ENCODE measurements around the gene MKKS. TPM values are rescaled to one million over a fixed set of nuclear protein-coding genes. Genes with fewer than 3 reads are reported as not detected.

MKKS gene
- total RNA-seq, 1 experiment from 2014 or later: 19.9 TPM

DNA sequence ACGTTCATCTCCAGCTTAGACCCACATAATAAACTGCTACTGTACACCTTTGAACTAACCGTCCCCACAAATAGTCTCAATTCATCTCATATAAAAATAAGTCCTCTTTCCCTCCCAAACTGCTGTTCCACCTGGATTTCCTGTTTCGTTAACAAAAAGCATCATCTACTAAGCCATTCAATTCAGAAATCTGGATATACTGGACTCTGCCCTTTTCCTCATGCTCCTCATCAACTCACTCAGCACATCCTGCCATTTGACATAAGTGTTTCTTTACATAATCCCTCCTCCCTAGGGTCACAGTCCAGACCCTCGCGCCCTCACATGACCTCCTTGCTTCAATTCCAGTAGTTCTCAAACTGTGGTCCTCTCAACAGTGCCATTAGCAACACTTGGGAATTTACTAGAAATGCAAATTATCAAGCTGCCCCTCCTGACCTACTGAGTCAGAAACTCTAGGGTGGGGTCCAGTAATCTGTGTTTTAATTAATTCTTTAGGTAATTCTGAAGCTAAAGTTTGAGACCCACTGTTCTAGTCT is 4.5 kb downstream of the MKKS start:
- BruUV-seq (replicated peaks): no TSS peak
- ATAC-seq (no peak), DNase-seq (ENCODE audit: low read depth, low spot score) (no peak)
- H3K4me1 ChIP-seq (ENCODE audit: control insufficient read depth in 1 of 2, insufficient read depth in 2 of 2, low read length in 2 of 2): peaks cover 3 to 25% of the 10 kb centered on the region in 2 experiments; a peak in 3 of 4 replicates
- intact Hi-C loops (cut with micrococcal nuclease): loop anchor here (5.0 kb wide), 1 partner anchor 337 kb away; no protein-coding TSS in a partner anchor
- no peak overlapping the region for H3K4me3 ChIP-seq (replicated peaks in 1 of 2; ENCODE audit: low read depth in 1 of 2, low read length in 2 of 2)
- RAD21 ChIA-PET (ENCODE audit: low non-redundant PET in 1 of 2, low total read pairs in 2 of 2, uncharacterized antibody in 2 of 2, unreplicated experiment in 2 of 2): no interaction called here
- H2AFZ ChIP-seq (ENCODE audit: low read depth, low read length, poor library complexity, severe bottlenecking): no peak overlapping the region
- H4K20me1 ChIP-seq (ENCODE audit: insufficient read depth): no peaks in the 10 kb centered on the region
- H3K27me3 ChIP-seq (ENCODE audit: insufficient read depth, low read length): no peaks in the 10 kb centered on the region
- CTCF ChIA-PET: interaction anchor here (1.4 kb wide), 1 partner anchor 107 kb away, joined by 3 read pairs; no protein-coding TSS in a partner anchor
- TF ChIP-seq ZFX (IDR thresholded peaks at IDR 0.05) (no peak), CBX3 (IDR thresholded peaks at IDR 0.05; ENCODE audit: low read depth) (no peak), EGR1 (IDR thresholded peaks at IDR 0.05; ENCODE audit: low read depth) (no peak), RAD21 (IDR thresholded peaks at IDR 0.05; ENCODE audit: low read depth) (no peak), YY1 (IDR thresholded peaks at IDR 0.05; ENCODE audit: extremely low read depth, insufficient replicate concordance, low read depth, low read length) (no peak), ELF1 (IDR thresholded peaks at IDR 0.05; ENCODE audit: borderline replicate concordance, low read depth) (no peak), POLR2A (IDR thresholded peaks at IDR 0.05; ENCODE audit: borderline replicate concordance, extremely low read depth, insufficient read depth, insufficient read length) (no peak), CTCF (IDR thresholded peaks at IDR 0.05 in 2 of 3, conservative IDR thresholded peaks at IDR 0.05 in 1 of 3; ENCODE audit: borderline replicate concordance in 1 of 3, insufficient read depth in 1 of 3, low read depth in 2 of 3, low read length in 2 of 3) (no peak), TCF7L2 (IDR thresholded peaks at IDR 0.05; ENCODE audit: borderline replicate concordance, extremely low read depth, insufficient read depth, insufficient read length) (no peak), EZH2 (IDR thresholded peaks at IDR 0.05) (no peak), SIN3A (IDR thresholded peaks at IDR 0.05; ENCODE audit: low read depth) (no peak), CEBPB (IDR thresholded peaks at IDR 0.05; ENCODE audit: low read depth) (no peak)
- TF ChIP-seq, protein P1, sequence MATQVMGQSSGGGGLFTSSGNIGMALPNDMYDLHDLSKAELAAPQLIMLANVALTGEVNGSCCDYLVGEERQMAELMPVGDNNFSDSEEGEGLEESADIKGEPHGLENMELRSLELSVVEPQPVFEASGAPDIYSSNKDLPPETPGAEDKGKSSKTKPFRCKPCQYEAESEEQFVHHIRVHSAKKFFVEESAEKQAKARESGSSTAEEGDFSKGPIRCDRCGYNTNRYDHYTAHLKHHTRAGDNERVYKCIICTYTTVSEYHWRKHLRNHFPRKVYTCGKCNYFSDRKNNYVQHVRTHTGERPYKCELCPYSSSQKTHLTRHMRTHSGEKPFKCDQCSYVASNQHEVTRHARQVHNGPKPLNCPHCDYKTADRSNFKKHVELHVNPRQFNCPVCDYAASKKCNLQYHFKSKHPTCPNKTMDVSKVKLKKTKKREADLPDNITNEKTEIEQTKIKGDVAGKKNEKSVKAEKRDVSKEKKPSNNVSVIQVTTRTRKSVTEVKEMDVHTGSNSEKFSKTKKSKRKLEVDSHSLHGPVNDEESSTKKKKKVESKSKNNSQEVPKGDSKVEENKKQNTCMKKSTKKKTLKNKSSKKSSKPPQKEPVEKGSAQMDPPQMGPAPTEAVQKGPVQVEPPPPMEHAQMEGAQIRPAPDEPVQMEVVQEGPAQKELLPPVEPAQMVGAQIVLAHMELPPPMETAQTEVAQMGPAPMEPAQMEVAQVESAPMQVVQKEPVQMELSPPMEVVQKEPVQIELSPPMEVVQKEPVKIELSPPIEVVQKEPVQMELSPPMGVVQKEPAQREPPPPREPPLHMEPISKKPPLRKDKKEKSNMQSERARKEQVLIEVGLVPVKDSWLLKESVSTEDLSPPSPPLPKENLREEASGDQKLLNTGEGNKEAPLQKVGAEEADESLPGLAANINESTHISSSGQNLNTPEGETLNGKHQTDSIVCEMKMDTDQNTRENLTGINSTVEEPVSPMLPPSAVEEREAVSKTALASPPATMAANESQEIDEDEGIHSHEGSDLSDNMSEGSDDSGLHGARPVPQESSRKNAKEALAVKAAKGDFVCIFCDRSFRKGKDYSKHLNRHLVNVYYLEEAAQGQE (IDR thresholded peaks at IDR 0.05; ENCODE audit: low read depth): no peak
- POLR2A ChIA-PET: interaction anchor here (1.5 kb wide), 1 partner anchor 11 kb away, joined by 5 read pairs; no protein-coding TSS in a partner anchor
- no peaks in the 10 kb centered on the region; a peak in 1 of 4 replicates for H3K36me3 ChIP-seq (ENCODE audit: control insufficient read depth in 1 of 2, insufficient read depth in 2 of 2, low read length in 2 of 2)
- H3K27ac ChIP-seq (ENCODE audit: low read depth, low read length): no peak overlapping the region
- H3K79me2 ChIP-seq (ENCODE audit: insufficient read depth, low read length): peaks cover 95% of the 10 kb centered on the region
- H3K9ac ChIP-seq (ENCODE audit: low read length): no peak overlapping the region
- H3K4me2 ChIP-seq (ENCODE audit: low read length): no peak overlapping the region
- H3K9me3 ChIP-seq (ENCODE audit: control insufficient read depth in 1 of 2, insufficient read depth in 1 of 2, low read depth in 1 of 2, low read length in 2 of 2): no peaks in the 10 kb centered on the region
- no peaks in the 10 kb centered on the region for H3K9me2 ChIP-seq (ENCODE audit: insufficient read depth)

All from HCT116 (cell line).